Ovary (tissue), 9 donors: Measurements from ENCODE around the gene WDR18. TPM values are rescaled to one million over a fixed set of nuclear protein-coding genes. Genes with fewer than 3 reads are reported as not detected.
A peak's percentile ranks its signal among the peaks of the same experiment; 100 is the strongest.

Experiments
- DNase-seq, 5 donors: peaks; one replicate each; pipeline ENCODE4 v3.0.0-alpha.2; 2019 to 2020
- H3K27ac ChIP-seq, 2 donors: fragments of 200-600 bp; one replicate each; pipeline versions ENCODE4 v1.5.1 to v1.8.0; 2019 to 2022
- H3K27me3 ChIP-seq: fragments of 200-600 bp; one replicate; pipeline ENCODE4 v1.8.0; 2022
- H3K36me3 ChIP-seq: fragments of 200-600 bp; sonication (generic); one replicate; pipeline ENCODE4 v1.5.1; 2019
- H3K4me1 ChIP-seq: one replicate; pipeline ENCODE4 v1.8.1; 2013; ENCODE audit warnings: mild to moderate bottlenecking, moderate library complexity; ENCODE audit not compliant: insufficient read depth
- H3K4me3 ChIP-seq: fragments of 200-600 bp; sonication (generic); one replicate; pipeline ENCODE4 v1.5.1; 2017
- H3K9me3 ChIP-seq, 2 donors: fragments of 200-600 bp in 1 of 2; sonication (generic) in 1 of 2; one replicate each; pipeline versions ENCODE4 v1.5.1 to v1.8.1; 2013 to 2019; ENCODE audit warnings: mild to moderate bottlenecking in 1 of 2, moderate library complexity in 1 of 2
- EP300 ChIP-seq: sonication (generic); formaldehyde crosslinking; IDR thresholded peaks from one replicate; pipeline ENCODE4 v1.6.1; 2017; ENCODE audit warnings: antibody characterized with exemption
- POLR2A ChIP-seq: fragments of 450-650 bp; IDR thresholded peaks from one replicate; pipeline ENCODE4 v1.6.1; 2017; ENCODE audit warnings: antibody characterized with exemption, mild to moderate bottlenecking, moderate library complexity
- WGBS, 3 donors: extraction: QIAGEN DNeasy Blood & Tissue Kit in 1 of 3; methylation state at CpG; one replicate each; pipeline versions ENCODE4 v1.1.5 to v1.1.7; 2013 to 2017; 5-methylcytosine and 5-hydroxymethylcytosine counted together
- intact Hi-C, 4 donors: fragments of 100-400 bp; cut with DNase I; formaldehyde crosslinking; loops; one replicate each; pipeline versions ENCODE4 v1.11.0 to v1.15.1; 2022 to 2023
- polyA plus RNA-seq, 2 donors: library from polyadenylated mRNA; stranded (reverse); fragments of 200-250 nt in 1 of 2; fragments of 350-450 nt in 1 of 2; fragmentation: Illumina TruSeq in 1 of 2; extraction: RNeasy Lipid Tissue Mini Kit (QIAGEN cat#74804) in 1 of 2; gene quantifications; one replicate each; pipeline ENCODE4 v1.2.3, GENCODE V29; 2013 to 2014
- total RNA-seq, 7 donors: library from RNA; depleted of rRNA in 2 of 7; stranded (reverse); fragments of >200 nt in 2 of 7; fragmentation: NEBNext Ultra II Directional in 3 of 7; extraction: Animal tissue kit (Norgen Biotek cat#: 25700) in 3 of 7; gene quantifications; one replicate each; pipeline versions ENCODE4 v1.1.0 to v1.2.4, GENCODE V29; 2016 to 2023
- TF ChIP-seq, protein P1 (sequence below), 3 donors: fragments of 450-650 bp in 2 of 3; fragments of 200-600 bp in 1 of 3; IDR thresholded peaks; one replicate each; pipeline versions ENCODE4 v1.5.1 to v1.8.0; 2016 to 2022; ENCODE audit warnings: antibody characterized with exemption in 3 of 3, mild to moderate bottlenecking in 1 of 3
- donor health status: DM: no; HTN: no; CAD: no; lungs with moderate emphysema.
- donor health status: DM: no; HTN: no; CAD: no.
- donor health status: Bipolar disorder and iron deficiency.
- donor health status: DM: yes; HTN: yes; CAD: no.
- donor health status: DM: no; HTN: no; CAD: no.
- donor health status: DM: yes; HTN: yes; CAD: no.

The WDR18 gene
- total and polyA plus RNA-seq, 9 donors, result 3.5 to 45.6 (median 24.5) TPM

DNA sequence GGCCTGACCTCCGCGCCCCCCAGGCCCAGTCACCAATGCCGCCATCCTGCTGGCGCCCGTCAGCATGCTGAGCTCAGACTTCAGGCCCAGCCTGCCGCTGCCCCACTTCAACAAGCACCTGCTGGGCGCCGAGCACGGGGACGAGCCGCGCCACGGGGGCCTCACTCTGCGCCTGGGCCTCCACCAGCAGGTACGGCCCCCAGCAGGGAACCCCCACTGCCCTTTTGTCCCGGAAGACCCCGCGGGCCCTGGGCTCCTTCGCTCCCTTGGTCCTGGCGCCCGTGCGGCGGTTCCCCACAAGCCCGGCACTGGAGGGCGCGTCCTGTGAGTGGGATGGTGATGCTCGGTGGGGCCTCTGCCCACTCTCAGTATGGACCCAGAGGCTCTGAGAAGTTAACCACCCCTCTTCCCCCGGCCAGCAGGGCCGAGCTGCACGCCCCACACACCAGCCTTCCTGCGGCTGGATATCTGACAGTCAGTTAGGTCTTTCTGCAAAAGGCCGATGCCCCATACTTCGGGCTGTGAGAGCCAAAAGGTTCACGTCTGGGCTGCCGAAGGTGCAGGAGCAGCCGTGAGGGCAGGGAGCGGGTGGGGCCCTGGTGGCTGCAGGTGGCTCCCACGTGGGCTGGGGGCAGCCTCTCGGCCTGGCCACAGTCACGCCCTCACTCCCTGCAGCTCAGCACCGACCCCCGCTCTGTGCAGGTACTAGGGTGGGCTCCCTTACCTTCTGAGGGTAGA lies 8.0 kb downstream of the WDR18 start:
- WGBS, 3 donors, result 90 to 91% (median 90%) methylated on average over 31 to 42 of the region's 42 CpGs
- TF ChIP-seq POLR2A, result no peak
- TF ChIP-seq EP300, result no peak
- TF ChIP-seq, protein P1, sequence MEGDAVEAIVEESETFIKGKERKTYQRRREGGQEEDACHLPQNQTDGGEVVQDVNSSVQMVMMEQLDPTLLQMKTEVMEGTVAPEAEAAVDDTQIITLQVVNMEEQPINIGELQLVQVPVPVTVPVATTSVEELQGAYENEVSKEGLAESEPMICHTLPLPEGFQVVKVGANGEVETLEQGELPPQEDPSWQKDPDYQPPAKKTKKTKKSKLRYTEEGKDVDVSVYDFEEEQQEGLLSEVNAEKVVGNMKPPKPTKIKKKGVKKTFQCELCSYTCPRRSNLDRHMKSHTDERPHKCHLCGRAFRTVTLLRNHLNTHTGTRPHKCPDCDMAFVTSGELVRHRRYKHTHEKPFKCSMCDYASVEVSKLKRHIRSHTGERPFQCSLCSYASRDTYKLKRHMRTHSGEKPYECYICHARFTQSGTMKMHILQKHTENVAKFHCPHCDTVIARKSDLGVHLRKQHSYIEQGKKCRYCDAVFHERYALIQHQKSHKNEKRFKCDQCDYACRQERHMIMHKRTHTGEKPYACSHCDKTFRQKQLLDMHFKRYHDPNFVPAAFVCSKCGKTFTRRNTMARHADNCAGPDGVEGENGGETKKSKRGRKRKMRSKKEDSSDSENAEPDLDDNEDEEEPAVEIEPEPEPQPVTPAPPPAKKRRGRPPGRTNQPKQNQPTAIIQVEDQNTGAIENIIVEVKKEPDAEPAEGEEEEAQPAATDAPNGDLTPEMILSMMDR (IDR thresholded peaks at IDR 0.05), result no peak
- Histone ChIP-seq H3K36me3 (no peaks in the 10 kb centered on the region), H3K27me3 (no peaks in the 10 kb centered on the region), H3K4me3 (no peak overlapping the region), H3K9me3 (no peaks in the 10 kb centered on the region), H3K27ac (no peak overlapping the region), H3K4me1 (peaks cover 2% of the 10 kb centered on the region)
- DNase-seq, result peak in 1 of 5 donors; percentile 50
- intact Hi-C loops, result loop anchor here in 1 of 4 donors (10.0 kb wide), 1 partner anchor 217 kb away; no protein-coding TSS in a partner anchor

- DNase-seq, result no peak
- Histone ChIP-seq H3K4me3 (no peak overlapping the region), H3K27me3 (no peaks in the 10 kb centered on the region), H3K36me3 (no peaks in the 10 kb centered on the region), H3K27ac (no peak overlapping the region), H3K9me3 (no peaks in the 10 kb centered on the region), H3K4me1 (peaks cover 2% of the 10 kb centered on the region)
- intact Hi-C loops, result loop anchor here in 1 of 4 donors (10.0 kb wide), 1 partner anchor 218 kb away; no protein-coding TSS in a partner anchor
- TF ChIP-seq, protein P1 (IDR thresholded peaks at IDR 0.05), result no peak
- TF ChIP-seq POLR2A, result no peak
- no peak for TF ChIP-seq EP300
- 91 to 95% (median 92%) methylated on average over 13 of the region's 13 CpGs for WGBS, 3 donors
Measured at GRCh38 chr19:992670-993055, 8.5 kb downstream of the WDR18 start.

GRCh38 chr19:993361-993830 lies 9.3 kb downstream of the WDR18 start:
- 85 to 90% (median 90%) methylated on average over 15 to 17 of the region's 17 CpGs for WGBS, 3 donors
- TF ChIP-seq POLR2A (no peak), EP300 (no peak)
- TF ChIP-seq, protein P1 (IDR thresholded peaks at IDR 0.05), result no peak
- intact Hi-C loops, result loop anchor here in 1 of 4 donors (10.0 kb wide), 1 partner anchor 219 kb away; no protein-coding TSS in a partner anchor

GRCh38 chr19:993831-994393 lies 9.8 kb downstream of the WDR18 start:
- Histone ChIP-seq H3K9me3 (no peaks in the 10 kb centered on the region), H3K4me1 (peaks cover 2% of the 10 kb centered on the region), H3K36me3 (no peaks in the 10 kb centered on the region), H3K27ac (no peak overlapping the region), H3K27me3 (peaks cover 4% of the 10 kb centered on the region), H3K4me3 (no peak overlapping the region)
- no peak for TF ChIP-seq EP300
- TF ChIP-seq, protein P1 (IDR thresholded peaks at IDR 0.05), result no peak
- no peak for TF ChIP-seq POLR2A
- no peak for DNase-seq
- WGBS, 3 donors, result 83 to 86% (median 85%) methylated on average over 38 to 43 of the region's 43 CpGs
- intact Hi-C loops, result loop anchor here in 1 of 4 donors (10.0 kb wide), 1 partner anchor 219 kb away; no protein-coding TSS in a partner anchor

More at GRCh38 chr19:993361-993830, 9.3 kb downstream of the WDR18 start:
- Histone ChIP-seq H3K27me3 (peaks cover 3% of the 10 kb centered on the region), H3K36me3 (no peaks in the 10 kb centered on the region), H3K9me3 (no peaks in the 10 kb centered on the region), H3K4me3 (no peak overlapping the region), H3K27ac (no peak overlapping the region), H3K4me1 (peaks cover 2% of the 10 kb centered on the region)
- no peak for DNase-seq
